Measurements from ENCODE around the gene DPP6. TPM values are rescaled to one million over a fixed set of nuclear protein-coding genes. Genes with fewer than 3 reads are reported as not detected.

The DPP6 gene
- total and polyA plus RNA-seq, 9 donors: 0.22 to 3.9 (median 1.3) TPM; not detected in 1

DNA sequence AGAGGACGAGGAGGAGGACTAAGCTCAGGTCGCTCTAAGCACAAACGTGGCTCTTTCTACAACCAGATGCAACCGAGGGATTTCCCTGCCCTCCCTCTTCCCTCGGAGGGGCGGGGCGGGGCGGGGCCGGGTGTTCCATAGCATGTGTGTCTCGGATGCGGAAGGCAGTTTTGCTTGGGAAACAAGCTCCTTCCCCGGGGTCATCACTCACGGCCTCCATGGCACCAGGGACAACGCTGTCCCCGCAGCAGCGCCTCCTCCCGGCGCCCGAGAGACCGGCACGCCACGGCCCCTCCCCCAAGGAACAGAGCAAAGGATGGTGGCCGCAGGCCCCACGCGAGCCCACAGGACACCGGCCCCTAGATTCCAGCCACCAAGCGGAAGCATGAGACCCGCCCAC lies 840.3 kb downstream of the DPP6 start:
- Histone ChIP-seq H3K9me3 (no peaks in the 10 kb centered on the region), H3K36me3 (no peaks in the 10 kb centered on the region), H3K27me3 (no peaks in the 10 kb centered on the region), H3K4me1 (ENCODE audit: insufficient read depth) (no peaks in the 10 kb centered on the region), H3K4me3 (no peak overlapping the region), H3K27ac (no peak overlapping the region)
- intact Hi-C loops (cut with DNase I): no loop called here
- WGBS, 3 donors: 27 to 53% (median 49%) methylated on average over 22 to 28 of the region's 28 CpGs
- DNase-seq: no peak
- TF ChIP-seq, protein P1, sequence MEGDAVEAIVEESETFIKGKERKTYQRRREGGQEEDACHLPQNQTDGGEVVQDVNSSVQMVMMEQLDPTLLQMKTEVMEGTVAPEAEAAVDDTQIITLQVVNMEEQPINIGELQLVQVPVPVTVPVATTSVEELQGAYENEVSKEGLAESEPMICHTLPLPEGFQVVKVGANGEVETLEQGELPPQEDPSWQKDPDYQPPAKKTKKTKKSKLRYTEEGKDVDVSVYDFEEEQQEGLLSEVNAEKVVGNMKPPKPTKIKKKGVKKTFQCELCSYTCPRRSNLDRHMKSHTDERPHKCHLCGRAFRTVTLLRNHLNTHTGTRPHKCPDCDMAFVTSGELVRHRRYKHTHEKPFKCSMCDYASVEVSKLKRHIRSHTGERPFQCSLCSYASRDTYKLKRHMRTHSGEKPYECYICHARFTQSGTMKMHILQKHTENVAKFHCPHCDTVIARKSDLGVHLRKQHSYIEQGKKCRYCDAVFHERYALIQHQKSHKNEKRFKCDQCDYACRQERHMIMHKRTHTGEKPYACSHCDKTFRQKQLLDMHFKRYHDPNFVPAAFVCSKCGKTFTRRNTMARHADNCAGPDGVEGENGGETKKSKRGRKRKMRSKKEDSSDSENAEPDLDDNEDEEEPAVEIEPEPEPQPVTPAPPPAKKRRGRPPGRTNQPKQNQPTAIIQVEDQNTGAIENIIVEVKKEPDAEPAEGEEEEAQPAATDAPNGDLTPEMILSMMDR (IDR thresholded peaks at IDR 0.05): no peak
- TF ChIP-seq POLR2A (IDR thresholded peaks at IDR 0.05) (no peak), EP300 (IDR thresholded peaks at IDR 0.05) (no peak)

DNA sequence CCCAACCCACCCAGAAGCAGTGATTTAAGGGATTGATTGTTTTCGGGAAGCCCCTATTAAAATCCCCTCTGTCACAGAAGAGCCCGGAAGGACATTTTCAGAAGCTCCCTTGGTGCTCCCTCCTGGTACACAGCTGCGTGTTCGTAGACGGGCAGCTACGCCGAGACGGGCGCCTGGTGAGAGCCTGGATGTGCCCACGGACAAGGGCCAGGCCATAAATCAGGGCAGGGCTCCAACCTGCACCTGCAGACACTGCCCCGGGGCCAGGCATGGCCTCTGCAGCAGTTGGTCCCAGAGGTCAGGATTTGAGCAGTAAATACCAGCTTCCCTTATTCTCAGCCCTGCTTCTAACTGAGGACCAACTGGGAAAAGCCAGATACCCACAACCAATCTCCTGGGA lies 843.9 kb downstream of the DPP6 start:
- DNase-seq: no peak
- Histone ChIP-seq H3K4me1 (ENCODE audit: insufficient read depth) (no peaks in the 10 kb centered on the region), H3K4me3 (no peak overlapping the region), H3K36me3 (no peaks in the 10 kb centered on the region), H3K27me3 (no peaks in the 10 kb centered on the region), H3K9me3 (no peaks in the 10 kb centered on the region), H3K27ac (no peak overlapping the region)
- 78 to 83% (median 83%) methylated on average over 11 of the region's 11 CpGs for WGBS, 3 donors
- intact Hi-C loops (cut with DNase I): no loop called here
- TF ChIP-seq, protein P1 (IDR thresholded peaks at IDR 0.05): no peak
- TF ChIP-seq POLR2A (IDR thresholded peaks at IDR 0.05): no peak
- TF ChIP-seq EP300 (IDR thresholded peaks at IDR 0.05): no peak

DNA sequence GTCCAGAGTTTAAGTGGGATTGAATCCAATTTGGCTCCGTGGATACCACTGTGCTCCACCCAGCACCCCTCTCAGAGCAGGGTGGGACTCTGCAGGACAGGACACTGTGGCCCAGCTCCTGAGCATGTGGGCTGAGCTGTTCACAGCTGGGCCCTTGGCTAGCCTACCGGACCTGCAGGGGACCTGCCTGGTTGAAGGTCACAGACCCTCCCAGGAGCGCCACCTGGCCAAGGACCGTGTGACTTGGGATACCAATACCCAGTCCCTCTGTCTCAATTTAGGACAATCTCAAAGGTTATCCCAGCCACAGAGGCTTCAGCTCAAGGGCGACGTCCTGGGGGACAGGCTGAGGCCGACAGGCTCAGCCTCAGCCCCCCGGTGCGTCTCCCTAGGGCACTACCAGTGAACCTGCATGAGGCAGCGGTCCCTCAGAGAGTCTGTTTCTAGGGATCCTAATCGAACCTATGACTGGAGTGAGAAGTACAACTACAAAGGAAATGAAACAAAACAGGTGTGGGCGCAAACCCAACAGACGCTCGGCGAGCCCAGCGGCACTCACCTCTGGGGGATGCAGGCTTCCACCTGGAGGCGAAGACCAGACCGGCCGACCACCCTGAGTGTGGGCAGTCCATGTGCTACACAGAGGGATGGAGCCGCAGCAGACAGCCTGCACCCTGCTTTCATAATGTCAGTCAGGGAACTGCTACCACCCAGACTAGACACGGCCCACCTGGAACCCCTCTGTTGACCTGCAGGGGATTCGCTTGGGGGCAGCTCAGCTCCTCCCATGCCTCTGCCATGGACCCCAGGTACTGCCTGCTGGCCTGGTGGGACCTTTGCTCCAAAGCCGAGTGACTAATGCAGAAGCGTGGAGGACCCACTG lies 847.0 kb downstream of the DPP6 start:
- Histone ChIP-seq H3K4me1 (ENCODE audit: insufficient read depth) (no peaks in the 10 kb centered on the region), H3K9me3 (no peaks in the 10 kb centered on the region), H3K27me3 (no peaks in the 10 kb centered on the region), H3K4me3 (no peak overlapping the region), H3K27ac (no peak overlapping the region), H3K36me3 (no peaks in the 10 kb centered on the region)
- TF ChIP-seq POLR2A (IDR thresholded peaks at IDR 0.05) (no peak), EP300 (IDR thresholded peaks at IDR 0.05) (no peak)
- TF ChIP-seq, protein P1 (IDR thresholded peaks at IDR 0.05): no peak
- intact Hi-C loops (cut with DNase I): no loop called here
- WGBS, 3 donors: 81 to 82% (median 82%) methylated on average over 23 to 24 of the region's 24 CpGs
- DNase-seq: no peak

DNA sequence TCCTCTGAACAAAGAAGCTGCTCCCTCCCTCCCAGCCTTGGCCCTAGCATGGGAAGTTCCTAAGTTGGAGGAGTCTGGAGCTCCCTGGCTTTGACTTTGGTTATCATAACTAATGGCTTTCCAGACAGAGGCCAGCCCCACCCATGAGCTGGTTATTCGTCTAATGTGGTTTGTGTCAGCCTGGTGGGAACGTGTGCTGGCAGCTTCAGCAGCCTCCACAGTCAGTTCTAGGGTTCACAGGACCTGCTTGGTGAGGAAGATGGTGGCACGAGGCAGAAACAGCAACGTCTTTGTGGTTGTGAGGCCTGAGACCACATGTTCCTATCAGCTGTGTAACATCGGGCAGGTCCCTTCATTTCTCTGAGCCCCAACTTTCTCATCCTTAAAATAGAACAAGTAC lies 847.7 kb downstream of the DPP6 start:
- TF ChIP-seq POLR2A (IDR thresholded peaks at IDR 0.05) (no peak), EP300 (IDR thresholded peaks at IDR 0.05) (no peak)
- TF ChIP-seq, protein P1 (IDR thresholded peaks at IDR 0.05): no peak
- 49 to 56% (median 49%) methylated on average over 5 of the region's 5 CpGs for WGBS, 3 donors
- intact Hi-C loops (cut with DNase I): no loop called here
- Histone ChIP-seq H3K27ac (no peak overlapping the region), H3K36me3 (no peaks in the 10 kb centered on the region), H3K4me3 (no peak overlapping the region), H3K9me3 (no peaks in the 10 kb centered on the region), H3K4me1 (ENCODE audit: insufficient read depth) (no peaks in the 10 kb centered on the region), H3K27me3 (no peaks in the 10 kb centered on the region)
- DNase-seq: no peak

Data from ovary (tissue), 9 donors.